Osteoblast (primary cell): Measurements from ENCODE around the gene CTDSP1. TPM values are rescaled to one million over a fixed set of nuclear protein-coding genes. Genes with fewer than 3 reads are reported as not detected.

Experiments used
- DNase-seq: peaks from one replicate; pipeline ENCODE4 v3.0.0; 2011; ENCODE audit warnings: low spot score, mixed read lengths; ENCODE audit not compliant: insufficient read length; ENCODE audit errors: missing footprints
- H2AFZ ChIP-seq: 2 replicates; pipeline ENCODE4 v1.6.0; 2011; ENCODE audit warnings: mild to moderate bottlenecking, low read length
- H3K27ac ChIP-seq: 2 replicates; pipeline ENCODE4 v1.5.1; 2011; ENCODE audit warnings: mild to moderate bottlenecking, low read depth, low read length, moderate library complexity
- H3K27me3 ChIP-seq: 2 replicates; pipeline ENCODE4 v1.6.0; 2012; ENCODE audit warnings: mild to moderate bottlenecking, control low read depth, inconsistent platforms, low read length, moderate library complexity; ENCODE audit not compliant: insufficient read depth
- H3K36me3 ChIP-seq: 2 replicates; pipeline ENCODE4 v1.5.1; 2011; ENCODE audit warnings: mild to moderate bottlenecking, low read length, control low read depth, moderate library complexity; ENCODE audit not compliant: insufficient read depth
- H3K4me1 ChIP-seq: 2 replicates; pipeline ENCODE4 v1.5.1; 2011; ENCODE audit warnings: mild to moderate bottlenecking, low read length, control low read depth, moderate library complexity; ENCODE audit not compliant: insufficient read depth
- H3K4me2 ChIP-seq: 2 replicates; pipeline ENCODE4 v1.6.0; 2011; ENCODE audit warnings: mild to moderate bottlenecking, low read length; ENCODE audit not compliant: insufficient read depth
- H3K4me3 ChIP-seq: fragments of 200-600 bp; sonication (generic); 3 replicates; pipeline ENCODE4 v1.5.1; 2012; ENCODE audit warnings: mild to moderate bottlenecking, low read length, inconsistent platforms; ENCODE audit not compliant: insufficient read depth
- H3K79me2 ChIP-seq: 2 replicates; pipeline ENCODE4 v1.6.0; 2012; ENCODE audit warnings: mild to moderate bottlenecking, low read length, control low read depth, inconsistent platforms; ENCODE audit not compliant: insufficient read depth
- H3K9me3 ChIP-seq: 2 replicates; pipeline ENCODE4 v1.5.1; 2011; ENCODE audit warnings: low read depth, low read length, control low read depth
- H4K20me1 ChIP-seq: 2 replicates; pipeline ENCODE4 v1.6.0; 2012; ENCODE audit warnings: mild to moderate bottlenecking, low read length, control low read depth; ENCODE audit not compliant: insufficient read depth
- total RNA-seq: library from RNA; depleted of rRNA; stranded (reverse); fragments of >200 nt; gene quantifications from 2 replicates; pipeline ENCODE4 v1.2.3, GENCODE V29; 2012
- TF ChIP-seq, protein P1 (sequence below): IDR thresholded peaks from 2 replicates; pipeline ENCODE4 v1.5.1; 2011; ENCODE audit warnings: mild to moderate bottlenecking, low read depth, low read length, moderate library complexity; ENCODE audit errors: extremely low read depth

Gene CTDSP1
- total RNA-seq, 1 donor = 71.7 TPM

DNA sequence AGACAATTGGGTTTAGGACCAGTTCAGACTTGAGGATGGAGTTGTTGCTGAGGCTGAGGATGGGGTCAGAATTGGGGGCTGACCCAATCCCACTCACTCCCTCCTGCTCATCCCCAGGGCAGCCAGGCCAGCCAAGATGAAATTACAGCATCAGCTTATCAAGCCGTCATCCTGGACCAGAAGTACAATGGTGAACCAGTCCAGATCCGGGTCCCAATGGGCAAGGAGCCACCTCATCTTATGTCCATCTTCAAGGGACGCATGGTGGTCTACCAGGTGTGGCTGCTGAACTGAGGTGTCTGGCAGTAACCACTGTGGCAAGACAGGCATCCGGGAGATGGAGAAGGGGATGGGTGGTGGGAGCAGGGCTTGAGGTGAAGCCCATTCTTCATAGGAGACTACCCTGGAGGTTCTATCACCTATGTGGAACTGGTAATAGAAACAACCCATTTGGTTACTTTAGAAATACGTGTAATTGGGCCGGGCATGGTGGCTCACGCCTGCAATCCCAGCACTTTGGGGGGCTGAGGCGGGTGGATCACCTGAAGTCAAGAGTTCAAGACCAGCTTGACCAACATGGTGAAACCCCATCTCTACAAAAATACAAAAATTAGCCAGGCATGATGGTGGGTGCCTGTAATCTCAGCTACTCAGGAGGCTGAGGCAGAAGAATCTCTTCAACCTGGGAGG, 33.2 kb downstream of the CTDSP1 start:
- no peak overlapping the region for H3K4me3 ChIP-seq
- no peaks in the 10 kb centered on the region for H3K4me1 ChIP-seq
- TF ChIP-seq, protein P1, sequence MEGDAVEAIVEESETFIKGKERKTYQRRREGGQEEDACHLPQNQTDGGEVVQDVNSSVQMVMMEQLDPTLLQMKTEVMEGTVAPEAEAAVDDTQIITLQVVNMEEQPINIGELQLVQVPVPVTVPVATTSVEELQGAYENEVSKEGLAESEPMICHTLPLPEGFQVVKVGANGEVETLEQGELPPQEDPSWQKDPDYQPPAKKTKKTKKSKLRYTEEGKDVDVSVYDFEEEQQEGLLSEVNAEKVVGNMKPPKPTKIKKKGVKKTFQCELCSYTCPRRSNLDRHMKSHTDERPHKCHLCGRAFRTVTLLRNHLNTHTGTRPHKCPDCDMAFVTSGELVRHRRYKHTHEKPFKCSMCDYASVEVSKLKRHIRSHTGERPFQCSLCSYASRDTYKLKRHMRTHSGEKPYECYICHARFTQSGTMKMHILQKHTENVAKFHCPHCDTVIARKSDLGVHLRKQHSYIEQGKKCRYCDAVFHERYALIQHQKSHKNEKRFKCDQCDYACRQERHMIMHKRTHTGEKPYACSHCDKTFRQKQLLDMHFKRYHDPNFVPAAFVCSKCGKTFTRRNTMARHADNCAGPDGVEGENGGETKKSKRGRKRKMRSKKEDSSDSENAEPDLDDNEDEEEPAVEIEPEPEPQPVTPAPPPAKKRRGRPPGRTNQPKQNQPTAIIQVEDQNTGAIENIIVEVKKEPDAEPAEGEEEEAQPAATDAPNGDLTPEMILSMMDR = no peak
- no peaks in the 10 kb centered on the region for H3K9me3 ChIP-seq
- DNase-seq = peak; percentile 32
- H3K79me2 ChIP-seq = no peaks in the 10 kb centered on the region
- H4K20me1 ChIP-seq = no peaks in the 10 kb centered on the region
- no peaks in the 10 kb centered on the region for H3K36me3 ChIP-seq
- no peak overlapping the region for H2AFZ ChIP-seq
- no peak overlapping the region for H3K27ac ChIP-seq
- H3K27me3 ChIP-seq = peaks cover 6% of the 10 kb centered on the region
- no peak overlapping the region for H3K4me2 ChIP-seq

- DNase-seq = peak; percentile 21
- Histone ChIP-seq H3K9me3 (no peaks in the 10 kb centered on the region), H3K4me3 (no peak overlapping the region), H3K36me3 (no peaks in the 10 kb centered on the region), H4K20me1 (no peaks in the 10 kb centered on the region), H3K4me2 (no peak overlapping the region), H2AFZ (no peak overlapping the region), H3K27ac (no peak overlapping the region), H3K4me1 (no peaks in the 10 kb centered on the region), H3K27me3 (peaks cover 6% of the 10 kb centered on the region), H3K79me2 (no peaks in the 10 kb centered on the region)
- TF ChIP-seq, protein P1 = no peak
These were observed 34.8 kb downstream of the CTDSP1 start for GRCh38 chr2:218434456-218434855.

DNA sequence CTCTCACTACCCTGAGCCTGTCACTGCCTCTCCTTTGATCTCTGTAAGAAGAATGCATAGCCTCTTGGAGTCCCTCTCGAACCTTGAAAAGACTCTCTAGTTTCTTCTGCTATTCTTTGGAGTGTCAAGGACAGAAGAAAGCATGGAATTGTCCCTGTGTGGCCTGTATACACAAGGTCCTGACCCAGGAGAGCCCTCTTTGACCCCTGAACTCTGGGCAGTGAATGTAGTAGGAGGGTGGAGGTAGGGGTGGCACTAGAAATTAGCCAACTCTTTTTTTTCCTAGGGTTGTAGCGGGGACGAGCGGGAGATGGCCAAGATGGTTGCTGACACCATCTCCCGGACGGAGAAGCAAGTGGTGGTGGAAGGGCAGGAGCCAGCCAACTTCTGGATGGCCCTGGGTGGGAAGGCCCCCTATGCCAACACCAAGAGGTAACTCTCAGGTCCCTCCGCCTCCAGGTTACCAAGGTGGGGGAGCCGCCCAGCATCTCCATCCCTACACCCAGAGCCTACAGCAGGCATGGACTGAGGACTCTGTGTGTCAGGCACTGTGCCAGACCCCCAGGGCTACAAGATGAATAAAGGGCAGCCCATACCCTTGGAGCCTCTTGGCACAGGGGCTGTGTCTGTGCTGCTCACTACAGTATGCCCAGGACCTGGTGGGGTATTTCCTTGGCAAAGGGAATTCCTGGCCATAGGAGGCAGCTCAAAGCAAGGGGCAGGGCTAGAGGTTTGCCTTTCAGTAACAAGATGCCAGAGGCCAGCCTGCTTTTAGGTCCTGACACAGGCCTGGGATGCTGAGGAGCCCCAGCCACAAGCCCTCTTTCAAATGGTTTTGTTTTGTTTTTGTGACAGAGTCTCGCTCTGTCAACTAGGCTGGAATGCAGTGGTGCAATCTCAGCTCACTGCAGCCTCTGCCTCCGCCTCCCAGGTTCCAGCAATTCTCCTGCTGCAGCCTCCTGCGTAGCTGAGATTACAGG, 35.6 kb downstream of the CTDSP1 start:
- Histone ChIP-seq H3K4me3 (no peak overlapping the region), H3K36me3 (no peaks in the 10 kb centered on the region), H3K79me2 (no peaks in the 10 kb centered on the region), H3K27me3 (peaks cover 6% of the 10 kb centered on the region), H2AFZ (no peak overlapping the region), H3K4me2 (no peak overlapping the region), H4K20me1 (no peaks in the 10 kb centered on the region), H3K27ac (no peak overlapping the region), H3K4me1 (no peaks in the 10 kb centered on the region), H3K9me3 (no peaks in the 10 kb centered on the region)
- TF ChIP-seq, protein P1 = no peak
- peak; percentile 54 for DNase-seq

GRCh38 chr2:218436992-218437391, 37.3 kb downstream of the CTDSP1 start:
- DNase-seq = no peak
- Histone ChIP-seq H3K79me2 (no peaks in the 10 kb centered on the region), H3K36me3 (no peaks in the 10 kb centered on the region), H3K4me2 (no peak overlapping the region), H3K4me3 (no peak overlapping the region), H2AFZ (no peak overlapping the region), H3K27me3 (peaks cover 4% of the 10 kb centered on the region), H3K27ac (no peak overlapping the region), H3K9me3 (no peaks in the 10 kb centered on the region), H4K20me1 (no peaks in the 10 kb centered on the region), H3K4me1 (no peaks in the 10 kb centered on the region)
- TF ChIP-seq, protein P1 = no peak
